Stimulated activated CD4-positive, alpha-beta T cell treated with anti-CD3 and anti-CD28 coated beads, Interleukin-2, amount 100 ng/mL, for 24 hours (primary cell): ENCODE results near the gene SLC35E3.

Source experiments
- DNase-seq, 2 donors: peaks; one replicate each; pipeline ENCODE4 v3.0.0-alpha.2; 2020

The SLC35E3 gene

GRCh38 chr12:68745904-68746571 is at the start of gene SLC35E3:
Gene SLC35E3, plus strand, starts transcription at chr12:68746176. Its CDS starts 202 bp downstream, at chr12:68746378.
- DNase-seq: peak; percentile 92 to 93

- no peak for DNase-seq
Observed at GRCh38 chr12:68699486-68699885, 46.5 kb upstream of the SLC35E3 start.

GRCh38 chr12:68727776-68728175 is 18.2 kb upstream of the SLC35E3 start:
- no peak for DNase-seq

- DNase-seq: no peak
Observed at GRCh38 chr12:68733661-68734071, 12.3 kb upstream of the SLC35E3 start.

- DNase-seq: no peak
Observed at GRCh38 chr12:68739891-68740290, 6.1 kb upstream of the SLC35E3 start.

GRCh38 chr12:68743356-68743755 is 2.6 kb upstream of the SLC35E3 start:
- no peak for DNase-seq

GRCh38 chr12:68745376-68745903 is 536 bp upstream of the SLC35E3 start:
- DNase-seq: no peak

GRCh38 chr12:68746572-68747180 is 700 bp downstream of the SLC35E3 start:
- peak; percentile 33 to 37 for DNase-seq

- no peak for DNase-seq
Observed at GRCh38 chr12:68749443-68749842, 3.5 kb downstream of the SLC35E3 start.

- no peak for DNase-seq
Observed at GRCh38 chr12:68749861-68750260, 3.9 kb downstream of the SLC35E3 start.

GRCh38 chr12:68750506-68750905 is 4.5 kb downstream of the SLC35E3 start:
- no peak for DNase-seq

- DNase-seq: no peak
Observed at GRCh38 chr12:68755536-68756243, 9.7 kb downstream of the SLC35E3 start.

GRCh38 chr12:68759852-68760251 is 13.9 kb downstream of the SLC35E3 start:
- no peak for DNase-seq

- no peak for DNase-seq
Observed at GRCh38 chr12:68760806-68761441, 14.9 kb downstream of the SLC35E3 start.

- DNase-seq: no peak
Observed at GRCh38 chr12:68761442-68761812, 15.5 kb downstream of the SLC35E3 start.

- DNase-seq: no peak
Observed at GRCh38 chr12:68761901-68762630, 16.1 kb downstream of the SLC35E3 start.

GRCh38 chr12:68762691-68763090 is 16.7 kb downstream of the SLC35E3 start:
- no peak for DNase-seq

GRCh38 chr12:68765696-68766095 is 19.7 kb downstream of the SLC35E3 start:
- DNase-seq: no peak

- no peak for DNase-seq
Observed at GRCh38 chr12:68766646-68767045, 20.7 kb downstream of the SLC35E3 start.

GRCh38 chr12:68767191-68767590 is 21.2 kb downstream of the SLC35E3 start:
- no peak for DNase-seq

GRCh38 chr12:68768431-68768939 is 22.5 kb downstream of the SLC35E3 start:
- DNase-seq: no peak

GRCh38 chr12:68769941-68770340 is 24.0 kb downstream of the SLC35E3 start:
- no peak for DNase-seq
